Left lung (tissue), 10 donors: ENCODE results near the gene SPTLC3. TPM values are rescaled to one million over a fixed set of nuclear protein-coding genes. Genes with fewer than 3 reads are reported as not detected.
A peak's percentile ranks its signal among the peaks of the same experiment; 100 is the strongest.

Experiments used
- ATAC-seq: fragments of 200-7000 bp; cut with Tn5 transposase; one replicate; pipeline ENCODE4 v1.9.1; 2020; ENCODE audit warnings: moderate library complexity
- DNase-seq, 4 donors: peaks; one replicate each; pipeline ENCODE4 v3.0.0-alpha.2; 2013 to 2020
- H3K27ac ChIP-seq, 2 donors: fragments of 200-600 bp; sonication (generic) in 1 of 2; one replicate each; pipeline versions ENCODE4 v1.5.0 to v1.8.0; 2020 to 2021
- H3K27me3 ChIP-seq, 2 donors: fragments of 200-600 bp; sonication (generic) in 1 of 2; one replicate each; pipeline versions ENCODE4 v1.5.0 to v1.8.0; 2020 to 2021
- H3K36me3 ChIP-seq, 2 donors: fragments of 200-600 bp; sonication (generic) in 1 of 2; one replicate each; pipeline versions ENCODE4 v1.5.0 to v1.8.0; 2020 to 2021
- H3K4me1 ChIP-seq, 2 donors: fragments of 200-600 bp; one replicate each; pipeline ENCODE4 v1.8.0; 2021
- H3K4me3 ChIP-seq, 2 donors: fragments of 200-600 bp; sonication (generic) in 1 of 2; one replicate each; pipeline versions ENCODE4 v1.5.0 to v1.8.0; 2020 to 2021; ENCODE audit warnings: mild to moderate bottlenecking in 1 of 2
- H3K9me3 ChIP-seq, 2 donors: fragments of 200-600 bp; sonication (generic) in 1 of 2; one replicate each; pipeline versions ENCODE4 v1.5.0 to v1.8.0; 2020 to 2021
- intact Hi-C, 2 donors: fragments of 100-400 bp; cut with DNase I; formaldehyde crosslinking; loops; one replicate each; pipeline versions ENCODE4 v1.11.2 to v1.14.2; 2022
- polyA plus RNA-seq, 6 donors: library from polyadenylated mRNA; unstranded; fragments of 120-200 nt; gene quantifications; one replicate each; pipeline ENCODE4 v1.2.1, GENCODE V29; 2013; ENCODE audit not compliant: insufficient read length in 6 of 6
- total RNA-seq, 2 donors: library from RNA; stranded (reverse); fragmentation: NEBNext Ultra II Directional; extraction: Animal tissue kit (Norgen Biotek cat#: 25700); gene quantifications; one replicate each; pipeline ENCODE4 v1.2.1, GENCODE V29; 2021
- TF ChIP-seq, protein P1 (sequence below), 2 donors: fragments of 200-600 bp; sonication (generic) in 1 of 2; IDR thresholded peaks; one replicate each; pipeline versions ENCODE4 v1.5.0 to v1.8.0; 2021; ENCODE audit warnings: antibody characterized with exemption in 2 of 2
- donor health status: DM: no; HTN: yes; CAD: no.
- donor health status: DM: no; HTN: no; CAD: no.

Gene SPTLC3
- total and polyA plus RNA-seq, 8 donors: 10.4 to 25.0 (median 13.9) TPM

- intact Hi-C loops: no loop called here
- DNase-seq: no peak
- TF ChIP-seq, protein P1, sequence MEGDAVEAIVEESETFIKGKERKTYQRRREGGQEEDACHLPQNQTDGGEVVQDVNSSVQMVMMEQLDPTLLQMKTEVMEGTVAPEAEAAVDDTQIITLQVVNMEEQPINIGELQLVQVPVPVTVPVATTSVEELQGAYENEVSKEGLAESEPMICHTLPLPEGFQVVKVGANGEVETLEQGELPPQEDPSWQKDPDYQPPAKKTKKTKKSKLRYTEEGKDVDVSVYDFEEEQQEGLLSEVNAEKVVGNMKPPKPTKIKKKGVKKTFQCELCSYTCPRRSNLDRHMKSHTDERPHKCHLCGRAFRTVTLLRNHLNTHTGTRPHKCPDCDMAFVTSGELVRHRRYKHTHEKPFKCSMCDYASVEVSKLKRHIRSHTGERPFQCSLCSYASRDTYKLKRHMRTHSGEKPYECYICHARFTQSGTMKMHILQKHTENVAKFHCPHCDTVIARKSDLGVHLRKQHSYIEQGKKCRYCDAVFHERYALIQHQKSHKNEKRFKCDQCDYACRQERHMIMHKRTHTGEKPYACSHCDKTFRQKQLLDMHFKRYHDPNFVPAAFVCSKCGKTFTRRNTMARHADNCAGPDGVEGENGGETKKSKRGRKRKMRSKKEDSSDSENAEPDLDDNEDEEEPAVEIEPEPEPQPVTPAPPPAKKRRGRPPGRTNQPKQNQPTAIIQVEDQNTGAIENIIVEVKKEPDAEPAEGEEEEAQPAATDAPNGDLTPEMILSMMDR (IDR thresholded peaks at IDR 0.05): no peak
- Histone ChIP-seq H3K27me3 (no peaks in the 10 kb centered on the region), H3K36me3 (no peaks in the 10 kb centered on the region), H3K4me1 (no peaks in the 10 kb centered on the region), H3K4me3 (no peak overlapping the region), H3K27ac (no peak overlapping the region), H3K9me3 (no peaks in the 10 kb centered on the region)
- ATAC-seq: no peak
These were observed 43.4 kb upstream of the SPTLC3 start for GRCh38 chr20:12965212-12965869.

- TF ChIP-seq, protein P1 (IDR thresholded peaks at IDR 0.05): no peak
- no peak overlapping the region for H3K4me3 ChIP-seq
- DNase-seq (no peak), ATAC-seq (no peak)
- H3K9me3 ChIP-seq: no peaks in the 10 kb centered on the region
- H3K27me3 ChIP-seq: no peaks in the 10 kb centered on the region
- H3K27ac ChIP-seq: no peak overlapping the region
- intact Hi-C loops: no loop called here
- no peaks in the 10 kb centered on the region for H3K4me1 ChIP-seq
- no peaks in the 10 kb centered on the region for H3K36me3 ChIP-seq
These were observed 42.9 kb upstream of the SPTLC3 start for GRCh38 chr20:12965870-12966251.

- Histone ChIP-seq H3K27me3 (no peaks in the 10 kb centered on the region), H3K4me3 (no peak overlapping the region), H3K4me1 (no peaks in the 10 kb centered on the region), H3K27ac (no peak overlapping the region), H3K36me3 (no peaks in the 10 kb centered on the region), H3K9me3 (no peaks in the 10 kb centered on the region)
- TF ChIP-seq, protein P1 (IDR thresholded peaks at IDR 0.05): no peak
- DNase-seq (peak in 1 of 4 donors; percentile 16), ATAC-seq (peak; percentile 51)
- intact Hi-C loops: no loop called here
These were observed 42.2 kb upstream of the SPTLC3 start for GRCh38 chr20:12966468-12967085.

GRCh38 chr20:12967932-12968331 lies 40.8 kb upstream of the SPTLC3 start:
- ATAC-seq: no peak
- H3K27ac ChIP-seq: no peak overlapping the region
- TF ChIP-seq, protein P1 (IDR thresholded peaks at IDR 0.05): no peak
- no peak for DNase-seq
- no peaks in the 10 kb centered on the region for H3K27me3 ChIP-seq
- intact Hi-C loops: no loop called here
- no peaks in the 10 kb centered on the region for H3K36me3 ChIP-seq
- H3K4me3 ChIP-seq: no peak overlapping the region
- no peaks in the 10 kb centered on the region for H3K4me1 ChIP-seq
- H3K9me3 ChIP-seq: no peaks in the 10 kb centered on the region

DNA sequence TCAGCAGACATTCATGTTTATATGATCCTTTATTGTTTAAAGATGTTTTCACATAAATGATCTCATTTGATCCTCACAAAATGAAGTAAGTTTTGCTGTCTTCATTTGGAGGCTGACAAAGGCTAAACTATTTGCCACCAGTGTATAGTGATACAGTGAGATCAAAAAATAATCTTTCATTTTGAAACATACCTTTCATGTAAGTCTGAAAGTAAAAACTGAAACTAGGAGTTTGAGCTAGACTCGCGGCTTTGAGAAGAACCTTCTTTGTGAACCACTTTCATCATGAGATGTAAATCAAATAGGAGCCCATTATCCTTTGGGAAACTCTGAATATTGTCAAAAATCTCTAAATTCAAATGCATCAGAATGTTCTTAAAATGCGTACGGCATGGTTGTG lies 40.3 kb upstream of the SPTLC3 start:
- Histone ChIP-seq H3K27ac (no peak overlapping the region), H3K36me3 (no peaks in the 10 kb centered on the region), H3K4me3 (no peak overlapping the region), H3K9me3 (no peaks in the 10 kb centered on the region), H3K27me3 (no peaks in the 10 kb centered on the region), H3K4me1 (no peaks in the 10 kb centered on the region)
- ATAC-seq: no peak
- TF ChIP-seq, protein P1 (IDR thresholded peaks at IDR 0.05): no peak
- DNase-seq: no peak
- intact Hi-C loops: no loop called here
